DMS 273 (cell line): Measurements from ENCODE around the gene PI16.
"Not testable (repeated sequence)": the region's sequence is repeated elsewhere in the genome, so short reads cannot be mapped to it uniquely, and the experiment has no call there.

Experiments used
- DNase-seq: peaks from one replicate; lab custom pipeline; 2025; ENCODE audit not compliant: unreplicated experiment; lab: John Stamatoyannopoulos, UW

Gene PI16

DNA sequence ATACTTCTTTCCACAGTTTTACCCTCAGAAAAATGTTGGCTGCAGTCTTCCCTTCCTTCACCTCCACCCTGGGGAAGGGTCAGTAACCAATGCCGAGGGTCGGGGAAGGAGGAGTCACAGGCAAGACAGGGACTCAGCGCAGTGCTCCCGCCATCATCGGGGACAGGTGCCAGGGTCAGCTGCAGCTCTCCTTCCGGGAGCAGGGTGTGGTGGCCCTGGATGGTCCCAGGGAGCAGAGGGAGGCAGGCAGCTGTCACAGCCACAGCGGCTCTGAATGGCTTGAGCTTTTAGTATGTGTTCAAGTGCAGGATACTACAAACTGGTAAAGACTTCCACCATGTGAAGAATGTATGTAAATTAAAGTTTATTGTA lies 26.0 kb upstream of the PI16 start:
- DNase-seq = peak; percentile 22

DNA sequence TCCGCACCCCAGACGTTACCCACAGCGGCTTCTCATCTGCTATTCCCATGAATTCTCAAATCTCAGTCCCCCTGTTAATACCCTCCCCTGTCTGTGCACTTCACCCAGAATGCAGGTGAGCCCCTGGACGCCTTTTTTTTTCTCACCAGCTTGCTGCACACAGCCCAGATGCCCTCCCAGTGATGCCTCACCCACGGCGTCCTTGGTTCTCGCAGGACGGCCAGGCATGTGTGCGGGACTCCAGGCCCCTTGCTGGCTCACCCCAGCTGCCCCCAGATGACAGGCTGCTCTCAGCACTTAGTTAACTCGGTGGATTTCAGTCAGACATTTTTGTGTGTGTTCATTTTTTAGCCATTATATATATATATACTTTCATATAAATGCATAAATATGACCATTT lies 25.4 kb upstream of the PI16 start:
- DNase-seq = peak; percentile 25

DNA sequence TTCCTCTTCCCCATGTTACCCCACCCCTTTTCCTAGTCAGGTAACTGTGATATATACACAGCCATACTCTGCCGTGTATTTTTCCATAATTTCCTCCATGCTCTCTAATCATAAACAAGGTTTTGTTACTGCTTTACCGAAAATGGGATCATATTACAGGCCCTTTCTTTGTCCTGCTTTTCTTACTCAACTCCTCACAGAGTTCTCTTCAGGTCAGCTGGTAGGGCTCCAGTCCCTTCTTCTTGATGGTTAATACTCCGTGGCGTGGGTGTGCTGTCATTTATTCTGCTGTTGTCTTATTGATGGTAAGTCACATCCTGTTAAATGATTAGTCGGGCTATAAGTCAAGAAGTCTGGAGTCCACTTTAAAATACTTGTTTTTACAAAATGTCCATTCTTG lies 24.9 kb upstream of the PI16 start:
- peak; percentile 35 for DNase-seq

DNA sequence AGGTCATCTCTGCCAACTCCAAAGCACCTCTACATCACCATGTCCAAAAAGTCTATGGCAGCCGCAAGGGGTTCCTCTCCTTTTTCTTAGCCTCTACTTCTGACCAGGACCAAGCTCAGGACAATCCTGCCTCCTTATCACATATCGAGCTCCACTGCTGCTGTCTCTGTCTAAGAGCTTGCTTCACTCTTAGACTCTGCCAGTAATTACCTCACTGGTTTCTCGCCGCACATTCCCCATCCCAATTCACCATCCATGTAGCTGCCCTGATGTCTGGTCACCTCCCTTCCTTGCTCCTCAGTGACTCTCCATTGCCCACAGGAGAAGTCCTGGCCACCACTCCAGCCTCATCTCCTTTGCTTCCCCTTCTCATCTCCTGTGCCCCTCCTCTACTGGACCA lies 24.1 kb upstream of the PI16 start:
- DNase-seq = no peak

DNA sequence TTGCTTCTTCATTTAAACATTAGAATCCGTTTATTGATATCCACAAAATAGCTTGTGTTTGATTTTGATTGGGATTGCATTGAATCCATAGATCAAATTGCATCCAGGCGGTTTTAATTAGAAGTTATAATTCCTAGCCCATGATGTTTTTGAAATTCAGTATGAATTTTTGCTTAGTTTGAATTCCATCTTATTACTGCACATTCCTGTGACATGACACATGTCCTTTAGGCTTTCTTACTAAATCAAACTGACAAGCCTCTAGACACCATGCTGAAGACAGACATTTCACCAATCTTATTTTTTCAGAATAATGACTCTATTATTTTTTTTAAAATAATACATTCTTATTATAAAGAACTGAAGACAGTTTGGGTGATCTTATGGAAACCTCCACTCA lies 21.4 kb upstream of the PI16 start:
- no peak for DNase-seq

DNA sequence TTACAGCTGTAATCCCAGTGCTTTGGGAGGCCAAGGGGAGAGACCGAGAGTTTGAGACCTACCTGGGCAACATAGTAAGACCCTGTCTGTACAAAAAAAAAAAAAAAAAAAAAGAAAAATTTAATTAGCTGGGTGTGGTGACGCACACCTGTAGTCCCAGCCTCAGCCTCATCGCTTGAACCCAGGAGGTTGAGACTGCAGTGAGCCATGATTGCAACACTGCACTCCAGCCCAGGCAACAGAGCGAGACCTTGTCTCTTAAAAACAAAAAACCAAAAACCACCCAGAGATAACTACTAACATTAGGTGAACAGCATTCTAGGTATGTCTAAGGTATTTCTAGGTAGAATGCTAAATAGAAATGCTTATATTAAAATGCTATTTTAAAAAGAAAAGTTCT lies 21.0 kb upstream of the PI16 start:
- DNase-seq = no peak

DNA sequence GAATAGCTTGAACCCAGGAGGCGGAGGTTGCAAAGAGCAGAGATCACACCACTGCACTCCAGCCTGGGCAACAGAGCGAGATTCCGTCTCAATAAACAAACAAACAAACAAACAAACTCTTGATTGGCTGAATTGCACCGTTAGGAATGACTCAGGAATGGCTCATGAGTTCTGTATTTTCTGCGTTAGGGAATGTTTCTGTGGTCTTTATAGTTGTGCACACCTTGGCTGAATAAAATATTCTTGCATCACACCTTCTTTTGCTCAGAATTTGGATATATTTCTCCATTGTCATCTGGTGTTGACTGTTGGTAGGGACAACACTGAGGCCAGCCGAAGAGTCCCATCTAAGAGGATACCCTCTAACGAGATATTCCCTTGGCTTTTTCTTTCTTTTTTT lies 19.6 kb upstream of the PI16 start:
- DNase-seq = no peak

DNA sequence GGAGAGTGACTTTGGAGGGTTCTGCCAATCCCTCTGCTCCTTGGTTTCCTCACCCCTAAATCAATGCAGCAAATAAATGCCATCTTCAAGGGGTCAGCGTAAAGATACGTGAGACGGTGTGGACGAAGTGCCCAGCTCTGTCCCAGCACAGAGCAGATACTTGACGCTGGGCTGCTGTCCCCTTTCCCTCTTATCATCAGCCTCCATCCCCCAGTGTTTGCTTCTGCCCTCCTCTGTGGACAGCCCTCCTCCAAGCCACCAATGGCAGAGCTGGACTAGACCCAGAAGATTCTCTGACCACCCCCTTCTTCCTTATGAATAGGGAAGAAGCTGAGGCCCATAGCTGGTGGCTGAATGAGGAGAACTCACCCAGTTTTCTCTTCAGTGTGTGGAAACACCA lies 17.7 kb upstream of the PI16 start:
- DNase-seq = no peak

DNA sequence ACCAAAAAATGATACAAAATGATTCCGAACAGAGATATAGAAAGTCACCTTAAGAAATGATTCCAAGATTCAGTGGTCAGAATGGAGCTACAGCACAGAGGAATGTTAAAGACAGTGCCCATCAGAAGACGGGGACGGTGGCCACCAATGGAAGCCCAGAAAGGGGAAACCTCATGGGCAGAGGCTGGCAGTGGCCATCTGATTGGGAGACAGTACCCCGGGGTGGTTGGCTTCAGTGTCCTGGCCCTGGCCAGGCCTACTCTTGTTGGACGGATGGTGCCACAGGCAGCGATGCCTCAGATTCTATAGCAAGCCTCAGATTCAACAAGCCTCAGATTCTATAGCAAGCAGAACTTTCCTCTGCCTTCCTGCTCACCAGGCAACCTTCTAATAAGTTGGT lies 16.6 kb upstream of the PI16 start:
- DNase-seq = no peak

DNA sequence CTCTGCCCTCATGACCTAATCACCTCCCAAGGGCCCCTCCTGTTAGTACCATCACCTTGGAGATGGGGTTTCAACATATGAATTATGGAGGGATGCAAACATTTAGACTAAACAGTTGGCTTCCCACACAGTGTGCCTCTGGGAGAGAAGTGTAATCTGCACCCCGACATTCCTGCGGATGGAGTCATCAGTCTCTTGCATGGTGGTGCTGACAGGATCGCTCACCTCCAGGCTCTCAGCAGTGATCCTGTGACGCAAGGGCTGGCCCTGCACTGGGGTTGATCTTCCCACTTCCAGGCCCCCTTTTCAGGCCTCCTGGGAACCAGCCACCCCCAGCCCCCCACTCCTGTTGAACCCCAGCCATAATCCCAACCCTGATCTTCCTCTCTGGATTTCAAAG lies 16.0 kb upstream of the PI16 start:
- DNase-seq = no peak

DNA sequence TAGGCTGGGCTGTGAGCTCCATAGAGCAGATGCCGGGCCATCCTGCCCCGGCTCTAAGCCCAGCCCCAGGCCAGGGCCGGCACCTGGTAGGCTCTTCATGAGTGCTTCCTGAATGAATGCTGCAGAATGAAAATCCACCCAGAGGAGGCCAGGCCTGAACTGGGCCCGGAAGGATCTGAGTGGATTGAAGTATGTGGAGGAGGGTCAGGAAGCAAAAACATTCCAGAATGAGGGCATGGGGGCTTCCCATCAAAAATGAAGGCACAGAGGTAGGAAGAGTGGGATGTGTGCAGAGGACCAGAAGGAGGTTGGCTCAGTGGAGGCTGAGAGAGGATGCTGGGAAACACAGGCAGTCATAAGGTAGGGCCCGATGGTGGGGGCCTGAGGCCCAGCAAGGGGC lies 15.5 kb upstream of the PI16 start:
- DNase-seq = not testable (repeated sequence)

DNA sequence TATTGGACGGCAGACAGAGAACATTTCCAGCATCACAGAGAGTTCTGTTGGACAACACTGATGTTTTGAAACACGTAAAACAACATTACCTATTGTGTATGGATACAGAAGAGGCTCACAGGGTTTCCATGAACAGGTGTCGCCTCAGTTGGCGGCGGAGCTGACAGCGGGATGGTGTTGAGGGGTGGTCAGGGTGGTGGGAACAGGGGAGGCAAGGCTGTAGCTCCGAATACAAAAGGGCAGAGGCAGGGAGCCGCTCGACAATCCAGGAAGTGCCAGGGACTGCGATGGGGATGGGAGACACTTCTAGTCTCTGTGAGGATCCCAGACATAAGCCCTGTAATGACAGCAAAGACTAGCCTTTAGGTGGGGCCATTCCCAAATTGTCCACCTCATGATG lies 14.5 kb upstream of the PI16 start:
- DNase-seq = no peak

DNA sequence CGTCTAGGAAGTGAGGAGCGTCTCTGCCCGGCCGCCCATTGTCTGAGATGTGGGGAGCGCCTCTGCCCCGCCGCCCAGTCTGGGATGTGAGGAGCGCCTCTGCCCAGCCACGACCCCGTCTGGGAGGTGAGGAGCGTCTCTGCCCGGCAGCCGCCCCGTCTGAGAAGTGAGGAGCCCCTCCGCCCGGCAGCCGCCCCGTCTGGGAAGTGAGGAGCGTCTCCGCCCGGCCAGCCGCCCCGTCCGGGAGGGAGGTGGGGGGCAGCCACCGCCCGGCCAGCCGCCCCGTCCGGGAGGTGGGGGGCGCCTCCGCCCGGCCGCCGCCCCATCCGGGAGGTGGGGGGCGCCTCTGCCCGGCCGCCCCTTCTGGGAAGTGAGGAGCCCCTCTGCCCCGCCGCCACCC lies 13.0 kb upstream of the PI16 start:
- DNase-seq = not testable (repeated sequence)

DNA sequence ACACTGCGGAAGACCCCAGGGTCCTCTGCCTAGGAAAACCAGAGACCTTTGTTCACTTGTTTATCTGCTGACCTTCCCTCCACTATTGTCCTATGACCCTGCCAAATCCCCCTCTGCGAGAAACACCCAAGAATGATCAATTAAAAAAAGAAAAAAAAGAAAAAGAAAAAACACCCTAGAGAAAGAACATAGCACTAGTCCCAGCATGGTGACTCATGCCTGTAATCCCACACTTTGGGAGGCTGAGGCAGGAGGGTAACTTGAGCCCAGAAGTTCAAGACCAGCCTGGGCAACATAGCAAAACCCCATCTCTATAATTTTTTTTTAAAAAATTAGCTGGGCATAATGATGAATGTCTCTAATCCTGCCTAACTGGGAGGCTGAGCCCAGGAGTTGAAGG lies 12.2 kb upstream of the PI16 start:
- DNase-seq = not testable (repeated sequence)

DNA sequence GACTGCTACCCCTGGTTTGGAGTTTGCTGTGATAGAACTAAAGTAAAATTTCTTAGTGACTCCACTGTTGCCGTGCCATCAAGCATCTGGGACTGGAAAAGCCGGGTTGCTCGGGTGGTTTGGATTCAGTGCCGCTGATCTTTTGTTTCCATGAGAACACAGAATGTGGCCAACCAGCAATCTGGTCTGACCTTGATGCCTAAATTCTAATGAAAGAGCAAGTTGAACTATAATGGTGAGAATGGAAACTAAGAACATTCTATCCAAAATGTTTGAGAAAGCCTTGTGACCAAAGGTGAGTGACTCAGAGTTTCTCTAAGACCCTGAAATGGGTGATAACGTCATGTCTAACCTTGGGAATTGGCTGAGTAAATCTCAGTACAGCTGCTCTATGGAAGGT lies 9.9 kb upstream of the PI16 start:
- no peak for DNase-seq

DNA sequence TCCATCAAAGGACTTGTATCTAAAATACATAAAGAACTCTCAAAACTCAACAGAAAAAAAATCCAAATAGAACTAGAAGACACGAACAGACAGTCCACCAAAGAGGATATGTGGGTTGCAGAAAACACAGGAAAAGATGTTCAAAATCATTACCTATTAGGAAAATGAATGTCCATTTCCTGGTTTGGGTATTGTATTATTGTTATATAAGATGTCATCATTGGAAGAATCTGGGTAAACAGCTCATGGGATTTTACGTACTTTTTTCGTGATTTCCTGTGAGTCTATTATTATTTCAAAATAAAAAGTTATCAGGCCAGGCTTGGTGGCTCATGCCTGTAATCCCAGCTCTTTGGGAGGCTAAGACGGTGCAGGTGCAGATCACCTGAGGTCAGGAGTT lies 9.2 kb upstream of the PI16 start:
- DNase-seq = no peak

DNA sequence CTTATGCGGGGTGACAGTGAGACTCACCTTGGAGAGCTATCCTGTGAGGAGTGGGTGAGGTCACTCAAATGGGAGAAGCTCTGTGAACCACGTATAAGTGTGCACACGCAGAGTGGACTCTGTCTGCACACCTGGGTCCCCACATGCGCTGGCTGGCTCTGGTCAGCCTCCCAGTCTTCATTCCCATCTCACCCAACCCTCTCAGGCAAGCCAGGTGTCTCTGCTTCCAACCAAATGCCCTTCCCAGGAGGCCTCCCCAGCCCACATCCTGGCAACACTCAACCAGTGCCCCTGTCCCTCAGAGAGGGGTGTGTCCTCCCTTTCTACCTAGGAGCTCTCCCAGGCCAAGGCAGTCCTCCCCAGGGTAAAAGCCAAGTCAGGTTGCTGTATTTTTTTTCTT lies 8.0 kb upstream of the PI16 start:
- DNase-seq = no peak

DNA sequence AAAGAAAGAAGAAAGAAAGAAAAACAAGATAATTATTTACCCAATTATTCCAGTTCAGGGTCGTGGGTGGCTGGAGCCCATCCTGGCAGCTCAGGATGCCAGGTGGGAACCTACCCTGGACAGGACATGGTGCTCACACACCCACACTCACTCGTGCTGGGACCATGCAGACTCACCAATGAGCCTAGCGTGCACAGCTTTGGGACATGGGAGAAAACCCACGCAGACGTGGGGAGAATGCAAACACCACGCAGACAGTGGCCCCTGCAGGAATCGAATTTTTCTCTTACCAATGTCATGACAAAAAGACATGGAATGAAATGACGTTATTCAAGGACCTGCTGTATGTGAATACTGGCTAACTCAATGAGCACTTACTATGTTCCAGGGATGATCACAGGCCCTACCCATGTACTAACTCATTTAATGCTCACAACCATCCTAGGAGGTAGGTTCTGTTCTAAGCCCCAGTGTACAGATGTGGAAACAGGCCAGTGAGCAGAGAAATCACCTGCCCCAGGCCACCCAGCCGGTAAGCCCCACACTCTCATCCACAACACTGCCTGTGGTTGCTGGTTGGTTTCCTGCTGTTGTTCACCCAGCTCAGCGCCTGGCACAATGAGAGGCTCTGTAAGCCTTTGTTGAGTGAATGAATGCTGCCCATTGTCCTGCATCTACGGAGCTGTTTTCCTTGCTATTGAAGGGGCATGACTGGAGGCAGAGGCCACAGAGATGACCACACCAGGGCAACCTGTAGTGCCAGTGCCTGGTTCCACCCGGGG lies 6.8 kb upstream of the PI16 start:
- no peak for DNase-seq

DNA sequence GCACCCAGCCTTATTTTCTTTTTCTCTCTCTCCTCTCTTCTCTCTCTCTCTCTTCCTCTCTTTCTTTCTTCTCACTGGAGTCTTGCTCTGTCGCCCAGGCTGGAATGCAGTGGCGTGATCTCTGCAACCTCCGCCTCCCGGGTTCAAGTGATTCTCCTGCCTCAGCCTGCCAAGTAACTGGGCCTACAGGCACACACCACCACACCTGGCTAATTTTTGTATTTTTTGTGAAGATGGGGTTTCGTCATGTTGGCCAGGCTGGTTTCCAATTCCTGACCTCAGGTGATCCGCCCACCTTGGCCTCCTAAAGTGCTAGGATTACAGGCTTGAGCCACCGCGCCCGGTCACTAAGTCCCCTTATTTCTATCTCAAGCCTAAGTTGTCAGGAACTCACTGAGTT lies 5.5 kb upstream of the PI16 start:
- not testable (repeated sequence) for DNase-seq

DNA sequence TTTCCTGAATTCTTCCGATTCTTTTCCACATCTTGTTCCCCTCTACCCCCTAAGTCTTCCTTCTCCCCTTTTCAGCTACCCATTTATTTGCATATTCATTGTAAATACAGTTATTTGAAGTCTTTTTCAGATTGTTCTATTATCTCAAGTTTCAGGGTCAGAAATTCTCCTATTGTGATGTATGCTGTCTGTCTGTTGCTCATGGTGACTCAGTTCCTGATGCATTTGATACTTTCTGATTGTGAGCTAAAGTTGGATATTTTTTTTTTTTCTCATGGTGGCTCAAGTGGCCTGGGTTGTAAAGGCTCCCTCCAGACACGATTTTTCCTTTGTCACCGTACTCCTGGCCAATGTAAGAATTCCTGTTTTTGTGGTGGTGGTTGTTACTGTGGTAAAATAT lies 4.9 kb upstream of the PI16 start:
- DNase-seq = no peak

DNA sequence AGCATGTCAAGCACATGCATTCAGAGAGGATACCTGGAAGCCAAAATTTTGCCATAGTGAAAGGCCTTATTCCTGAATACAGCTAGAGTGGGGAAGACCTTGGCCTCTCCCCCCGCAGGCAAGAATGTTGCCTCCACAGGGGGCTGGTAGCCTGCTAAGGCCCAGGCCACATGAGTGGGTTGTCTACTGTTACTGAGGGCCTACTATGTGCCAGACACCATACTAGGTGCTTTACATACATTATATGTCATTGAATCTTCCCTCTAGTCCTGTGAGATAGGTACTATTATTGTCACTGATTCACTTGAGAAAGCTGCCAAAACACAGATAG lies 642 bp upstream of the PI16 start:
- DNase-seq = no peak

DNA sequence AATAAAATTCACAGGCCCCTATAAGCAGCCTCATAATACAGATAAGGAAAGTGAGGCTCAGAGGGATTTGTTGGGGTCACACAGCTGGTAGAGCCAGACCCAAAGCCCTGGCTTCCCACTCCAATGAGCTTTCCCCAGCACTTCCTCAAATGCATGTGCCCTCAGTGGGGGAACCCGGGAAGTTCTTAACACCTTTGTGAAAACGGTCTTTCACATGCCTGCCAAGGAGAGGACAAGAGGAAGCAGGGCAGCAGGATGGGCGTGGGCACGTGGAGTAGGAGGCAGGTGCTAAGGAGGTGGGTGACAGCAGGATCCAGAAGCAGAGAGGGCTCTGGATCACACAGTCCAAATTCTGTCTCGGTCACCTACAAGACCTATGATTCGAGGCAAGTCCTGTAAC lies 598 bp downstream of the PI16 start:
- DNase-seq = no peak

DNA sequence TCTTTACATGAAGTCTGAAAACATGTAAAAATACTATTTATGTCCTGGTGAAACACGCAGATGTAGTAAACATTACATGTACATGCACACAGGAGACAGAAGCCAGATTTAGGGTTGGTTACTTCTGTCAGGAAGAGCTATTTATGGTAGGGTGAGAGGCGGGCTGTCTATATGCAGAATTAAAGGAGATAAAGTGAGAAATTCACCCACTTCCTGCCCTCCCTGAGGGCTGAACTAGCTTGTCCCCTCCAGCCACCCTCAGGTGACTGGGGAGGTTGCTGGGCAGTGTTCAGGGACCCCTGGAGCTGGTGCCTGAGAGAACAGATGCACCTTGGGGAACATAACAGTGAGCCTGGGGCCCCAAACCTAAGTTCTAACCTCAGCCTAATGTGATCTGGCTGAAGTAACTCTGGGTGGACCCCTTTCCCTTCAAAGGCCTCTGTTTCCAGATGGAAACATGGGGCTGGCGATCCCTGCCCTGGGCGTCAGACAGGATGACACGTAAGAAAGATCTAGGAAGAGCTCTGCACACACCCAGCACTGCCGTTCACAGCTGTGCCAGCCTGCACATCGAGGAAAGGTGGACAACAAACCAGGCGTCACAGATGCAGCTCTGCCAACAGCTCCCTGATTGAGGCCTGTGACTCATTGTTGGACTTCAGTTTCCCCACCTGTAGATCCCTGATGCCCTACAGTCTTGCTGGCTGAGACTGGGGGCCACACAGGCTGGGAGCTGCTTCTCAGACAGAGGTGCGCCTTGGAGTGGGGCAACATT lies 1.3 kb downstream of the PI16 start:
- peak; percentile 27 for DNase-seq
